Loucy (cell line): ENCODE results near the gene MIER2.

ENCODE experiments used
- EZH2phosphoT487 ChIP-seq: fragments of 200-600 bp; IDR thresholded peaks from 2 replicates; pipeline ENCODE4 v1.6.1; 2018; ENCODE audit warnings: antibody characterized with exemption, mild to moderate bottlenecking, moderate library complexity, borderline replicate concordance
- TF ChIP-seq, protein P1 (sequence below): fragments of 200-600 bp; sonication (generic); conservative IDR thresholded peaks from 2 replicates; pipeline ENCODE4 v1.5.1; 2014; ENCODE audit warnings: mild to moderate bottlenecking, antibody characterized with exemption, low read length

DNA sequence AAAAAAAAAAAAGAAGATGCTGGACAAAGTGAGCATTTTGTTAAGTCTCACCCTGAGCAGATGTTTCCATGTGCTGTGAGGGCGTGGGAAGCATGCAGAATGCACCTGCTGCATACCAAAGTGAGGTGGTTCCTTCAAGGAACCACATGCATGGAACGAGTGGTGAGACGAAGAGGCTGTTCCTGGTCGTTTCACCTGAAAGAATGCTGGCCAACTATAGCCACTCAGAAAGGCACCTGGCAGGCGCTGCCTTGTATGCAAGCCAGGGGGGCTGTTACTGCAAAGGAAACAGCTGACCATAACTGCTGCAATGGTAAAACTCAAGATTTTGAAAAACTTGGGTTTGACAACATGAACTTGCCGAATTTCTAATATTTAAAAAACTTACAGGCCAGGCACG lies 14.7 kb downstream of the MIER2 start:
- TF ChIP-seq, protein P1, sequence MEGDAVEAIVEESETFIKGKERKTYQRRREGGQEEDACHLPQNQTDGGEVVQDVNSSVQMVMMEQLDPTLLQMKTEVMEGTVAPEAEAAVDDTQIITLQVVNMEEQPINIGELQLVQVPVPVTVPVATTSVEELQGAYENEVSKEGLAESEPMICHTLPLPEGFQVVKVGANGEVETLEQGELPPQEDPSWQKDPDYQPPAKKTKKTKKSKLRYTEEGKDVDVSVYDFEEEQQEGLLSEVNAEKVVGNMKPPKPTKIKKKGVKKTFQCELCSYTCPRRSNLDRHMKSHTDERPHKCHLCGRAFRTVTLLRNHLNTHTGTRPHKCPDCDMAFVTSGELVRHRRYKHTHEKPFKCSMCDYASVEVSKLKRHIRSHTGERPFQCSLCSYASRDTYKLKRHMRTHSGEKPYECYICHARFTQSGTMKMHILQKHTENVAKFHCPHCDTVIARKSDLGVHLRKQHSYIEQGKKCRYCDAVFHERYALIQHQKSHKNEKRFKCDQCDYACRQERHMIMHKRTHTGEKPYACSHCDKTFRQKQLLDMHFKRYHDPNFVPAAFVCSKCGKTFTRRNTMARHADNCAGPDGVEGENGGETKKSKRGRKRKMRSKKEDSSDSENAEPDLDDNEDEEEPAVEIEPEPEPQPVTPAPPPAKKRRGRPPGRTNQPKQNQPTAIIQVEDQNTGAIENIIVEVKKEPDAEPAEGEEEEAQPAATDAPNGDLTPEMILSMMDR = no peak
- no peak for TF ChIP-seq EZH2phosphoT487
